Measurements from ENCODE around the gene PACRG. TPM values are rescaled to one million over a fixed set of nuclear protein-coding genes. Genes with fewer than 3 reads are reported as not detected.

Gene PACRG
- total RNA-seq, 1 donor from 2014 or later = under 0.01 TPM

GRCh38 chr6:163356743-163357142 is 629.0 kb downstream of the PACRG start:
- no peaks in the 10 kb centered on the region for H3K27me3 ChIP-seq (ENCODE audit: control insufficient read depth, insufficient read depth, low read length)
- FAIRE-seq = no peak
- no peaks in the 10 kb centered on the region for H3K36me3 ChIP-seq (ENCODE audit: control insufficient read depth, insufficient read depth, low read length)
- no peak for DNase-seq (ENCODE audit: low read depth)
- no peak for TF ChIP-seq CTCF (IDR thresholded peaks at IDR 0.05; ENCODE audit: insufficient read depth, low read length, severe bottlenecking)
- H3K4me3 ChIP-seq (ENCODE audit: low read depth, low read length) = no peak overlapping the region

GRCh38 chr6:163364641-163365040 is 636.9 kb downstream of the PACRG start:
- Histone ChIP-seq H3K4me3 (ENCODE audit: low read depth, low read length) (no peak overlapping the region), H3K36me3 (ENCODE audit: control insufficient read depth, insufficient read depth, low read length) (no peaks in the 10 kb centered on the region), H3K27me3 (ENCODE audit: control insufficient read depth, insufficient read depth, low read length) (no peaks in the 10 kb centered on the region)
- FAIRE-seq (no peak), DNase-seq (ENCODE audit: low read depth) (no peak)
- TF ChIP-seq CTCF (IDR thresholded peaks at IDR 0.05; ENCODE audit: insufficient read depth, low read length, severe bottlenecking) = no peak

Other genes starting within 250 kb of the PACRG start
- 0.79 and 1.5 TPM in 2 replicates for gene PRKN, start 208 bp upstream of the PACRG start, total RNA-seq